ENCODE data around the gene HLF.

Gene HLF

GRCh38 chr17:55294042-55294751 is 29.4 kb downstream of the HLF start:
- no peak for DNase-seq

- DNase-seq = peak; percentile 11
Observed at GRCh38 chr17:55295411-55296170, 30.8 kb downstream of the HLF start.

- DNase-seq = no peak
Observed at GRCh38 chr17:55296171-55296695, 31.5 kb downstream of the HLF start.

GRCh38 chr17:55296699-55297098 is 31.9 kb downstream of the HLF start:
- DNase-seq = no peak

- no peak for DNase-seq
Observed at GRCh38 chr17:55298111-55298730, 33.5 kb downstream of the HLF start.

GRCh38 chr17:55299162-55299838 is 34.5 kb downstream of the HLF start:
- DNase-seq = no peak

- no peak for DNase-seq
Observed at GRCh38 chr17:55299890-55300289, 35.1 kb downstream of the HLF start.

GRCh38 chr17:55300479-55301290 is 35.9 kb downstream of the HLF start:
- DNase-seq = no peak

GRCh38 chr17:55301521-55302406 is 37.0 kb downstream of the HLF start:
- DNase-seq = no peak

- no peak for DNase-seq
Observed at GRCh38 chr17:55302407-55302787, 37.6 kb downstream of the HLF start.

- no peak for DNase-seq
Observed at GRCh38 chr17:55303008-55303493, 38.3 kb downstream of the HLF start.

GRCh38 chr17:55303701-55304145 is 39.0 kb downstream of the HLF start:
- DNase-seq = no peak

- DNase-seq = no peak
Observed at GRCh38 chr17:55304171-55304859, 39.6 kb downstream of the HLF start.

GRCh38 chr17:55305321-55306087 is 40.7 kb downstream of the HLF start:
- DNase-seq = no peak

GRCh38 chr17:55307879-55308278 is 43.1 kb downstream of the HLF start:
- no peak for DNase-seq

- DNase-seq = no peak
Observed at GRCh38 chr17:55308613-55309391, 44.0 kb downstream of the HLF start.

GRCh38 chr17:55311767-55312375 is 47.1 kb downstream of the HLF start:
- DNase-seq = no peak

- DNase-seq = no peak
Observed at GRCh38 chr17:55312852-55313251, 48.1 kb downstream of the HLF start.
